MM.1S (cell line): Measurements from ENCODE around the gene TMBIM4.
A peak's percentile ranks its signal among the peaks of the same experiment; 100 is the strongest.

Experiments used
- DNase-seq: peaks from one replicate; pipeline ENCODE4 v3.0.0-alpha.2; 2015
- H2AFZ ChIP-seq: fragments of 300-600 bp; sonication (generic); 2 replicates; pipeline ENCODE4 v1.6.0; 2016; ENCODE audit warnings: antibody characterized with exemption, low read length
- H3F3A ChIP-seq: fragments of 300-600 bp; sonication (generic); 2 replicates; pipeline ENCODE4 v1.6.1; 2016; ENCODE audit warnings: mild to moderate bottlenecking, antibody characterized with exemption, low read length, moderate library complexity, mixed read lengths; ENCODE audit not compliant: insufficient read depth
- H3K27ac ChIP-seq: fragments of 300-600 bp; sonication (generic); 2 replicates; pipeline ENCODE4 v1.5.1; 2016; ENCODE audit warnings: mild to moderate bottlenecking, low read length
- H3K27me3 ChIP-seq: fragments of 300-600 bp; sonication (generic); replicated peaks from 2 replicates; pipeline ENCODE4 v1.6.0; 2016; ENCODE audit warnings: low read length; ENCODE audit not compliant: insufficient read depth
- H3K36me3 ChIP-seq: fragments of 300-600 bp; sonication (generic); replicated peaks from 2 replicates; pipeline ENCODE4 v1.6.1; 2016; ENCODE audit warnings: mild to moderate bottlenecking, low read length, mixed read lengths; ENCODE audit not compliant: insufficient read depth
- H3K4me1 ChIP-seq: fragments of 300-600 bp; sonication (generic); 2 replicates; pipeline ENCODE4 v1.6.1; 2016; ENCODE audit warnings: low read length, mixed read lengths
- H3K4me2 ChIP-seq: fragments of 300-600 bp; sonication (generic); 2 replicates; pipeline ENCODE4 v1.6.0; 2016; ENCODE audit warnings: low read depth, low read length
- H3K4me3 ChIP-seq: fragments of 300-600 bp; sonication (generic); 2 replicates; pipeline ENCODE4 v1.5.1; 2016; ENCODE audit warnings: low read length, mixed read lengths
- H3K79me2 ChIP-seq: fragments of 300-600 bp; sonication (generic); 2 replicates; pipeline ENCODE4 v1.6.1; 2016; ENCODE audit warnings: mixed run types, low read length, mixed read lengths
- H3K9ac ChIP-seq: fragments of 300-600 bp; sonication (generic); 2 replicates; pipeline ENCODE4 v1.6.1; 2016; ENCODE audit warnings: low read length, mixed read lengths
- H3K9me2 ChIP-seq: fragments of 300-600 bp; sonication (generic); replicated peaks from 2 replicates; pipeline ENCODE4 v1.6.1; 2016; ENCODE audit warnings: mild to moderate bottlenecking, low read length, mixed read lengths; ENCODE audit not compliant: insufficient read depth
- H3K9me3 ChIP-seq: fragments of 300-600 bp; sonication (generic); replicated peaks from 2 replicates; pipeline ENCODE4 v1.6.1; 2016; ENCODE audit warnings: mild to moderate bottlenecking, low read length, mixed read lengths; ENCODE audit not compliant: insufficient read depth
- H4K20me1 ChIP-seq: fragments of 300-600 bp; sonication (generic); 2 replicates; pipeline ENCODE4 v1.6.1; 2016; ENCODE audit warnings: mild to moderate bottlenecking, low read length, moderate library complexity, mixed read lengths; ENCODE audit not compliant: insufficient read depth
- EZH2 ChIP-seq: fragments of 300-600 bp; sonication (generic); optimal IDR thresholded peaks from 2 replicates; pipeline ENCODE3; 2017; ENCODE audit warnings: low read depth, mild to moderate bottlenecking, antibody characterized with exemption, low read length, mixed read lengths
- EZH2phosphoT487 ChIP-seq: fragments of 300-600 bp; sonication (generic); IDR thresholded peaks from 2 replicates; pipeline ENCODE4 v1.6.1; 2018; ENCODE audit warnings: antibody characterized with exemption, low read length
- TF ChIP-seq, protein P1 (sequence below): fragments of 300-600 bp; sonication (generic); IDR thresholded peaks from 2 replicates; pipeline ENCODE4 v1.5.1; 2016; ENCODE audit warnings: antibody characterized with exemption, low read length, mixed read lengths

TMBIM4 gene

DNA sequence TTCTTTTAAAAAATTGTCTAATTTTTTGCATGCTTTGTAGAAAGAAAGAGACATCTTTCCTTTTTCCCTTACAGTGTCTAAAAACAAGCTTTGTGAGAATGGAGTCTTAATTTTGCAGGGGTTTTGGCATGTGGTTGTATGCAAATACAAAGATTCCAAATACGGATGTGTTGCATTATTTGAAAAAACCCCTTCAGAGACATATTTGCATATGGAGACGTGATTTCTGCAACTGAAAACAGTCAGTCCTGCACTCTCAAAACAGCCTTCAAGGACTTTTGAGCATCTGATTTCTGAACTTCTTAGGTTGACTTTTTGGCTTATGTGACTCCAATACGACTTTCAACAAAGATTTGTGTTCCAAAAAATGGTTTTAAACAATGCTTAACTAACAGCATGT, 27.0 kb upstream of the TMBIM4 start:
- H3K9ac ChIP-seq: no peak overlapping the region
- no peaks in the 10 kb centered on the region for H3F3A ChIP-seq
- H3K4me3 ChIP-seq: no peak overlapping the region
- peaks cover 18% of the 10 kb centered on the region for H3K4me1 ChIP-seq
- H2AFZ ChIP-seq: no peak overlapping the region
- H3K36me3 ChIP-seq: no peaks in the 10 kb centered on the region
- peak; percentile 89 for DNase-seq
- no peaks in the 10 kb centered on the region for H3K9me3 ChIP-seq
- no peaks in the 10 kb centered on the region for H4K20me1 ChIP-seq
- TF ChIP-seq, protein P1, sequence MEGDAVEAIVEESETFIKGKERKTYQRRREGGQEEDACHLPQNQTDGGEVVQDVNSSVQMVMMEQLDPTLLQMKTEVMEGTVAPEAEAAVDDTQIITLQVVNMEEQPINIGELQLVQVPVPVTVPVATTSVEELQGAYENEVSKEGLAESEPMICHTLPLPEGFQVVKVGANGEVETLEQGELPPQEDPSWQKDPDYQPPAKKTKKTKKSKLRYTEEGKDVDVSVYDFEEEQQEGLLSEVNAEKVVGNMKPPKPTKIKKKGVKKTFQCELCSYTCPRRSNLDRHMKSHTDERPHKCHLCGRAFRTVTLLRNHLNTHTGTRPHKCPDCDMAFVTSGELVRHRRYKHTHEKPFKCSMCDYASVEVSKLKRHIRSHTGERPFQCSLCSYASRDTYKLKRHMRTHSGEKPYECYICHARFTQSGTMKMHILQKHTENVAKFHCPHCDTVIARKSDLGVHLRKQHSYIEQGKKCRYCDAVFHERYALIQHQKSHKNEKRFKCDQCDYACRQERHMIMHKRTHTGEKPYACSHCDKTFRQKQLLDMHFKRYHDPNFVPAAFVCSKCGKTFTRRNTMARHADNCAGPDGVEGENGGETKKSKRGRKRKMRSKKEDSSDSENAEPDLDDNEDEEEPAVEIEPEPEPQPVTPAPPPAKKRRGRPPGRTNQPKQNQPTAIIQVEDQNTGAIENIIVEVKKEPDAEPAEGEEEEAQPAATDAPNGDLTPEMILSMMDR: no peak
- TF ChIP-seq EZH2phosphoT487 (no peak), EZH2 (no peak)
- no peaks in the 10 kb centered on the region for H3K9me2 ChIP-seq
- no peaks in the 10 kb centered on the region for H3K79me2 ChIP-seq
- peak overlapping the region; percentile 30; the same call in 1 of the 2 replicates for H3K4me2 ChIP-seq
- no peaks in the 10 kb centered on the region for H3K27me3 ChIP-seq
- H3K27ac ChIP-seq: peak overlapping the region; percentile 23; the same call in 1 of the 2 replicates

DNA sequence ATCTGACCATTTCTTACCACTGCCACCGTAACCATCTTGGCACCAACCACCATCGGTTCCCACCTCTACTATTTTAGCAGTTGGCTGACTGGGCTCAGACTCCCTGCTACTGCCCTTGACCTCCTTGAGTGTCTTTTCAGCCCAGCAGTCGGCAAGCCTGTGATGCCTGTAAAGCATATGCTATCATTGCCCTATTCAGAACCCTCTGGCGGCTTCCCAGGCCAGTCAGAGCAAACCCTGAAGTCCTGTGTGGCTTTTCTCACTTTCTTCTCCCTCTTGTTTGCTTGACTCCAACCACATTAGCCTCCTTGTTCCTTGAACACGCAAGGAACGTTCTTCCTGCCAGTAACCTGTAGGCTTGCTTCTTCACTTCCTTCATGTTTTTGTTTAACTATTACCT, 25.4 kb upstream of the TMBIM4 start:
- no peak overlapping the region for H3K4me3 ChIP-seq
- no peaks in the 10 kb centered on the region for H3K27me3 ChIP-seq
- no peak overlapping the region for H3K27ac ChIP-seq
- H3K9me3 ChIP-seq: no peaks in the 10 kb centered on the region
- no peaks in the 10 kb centered on the region for H3K9me2 ChIP-seq
- no peak for TF ChIP-seq EZH2phosphoT487
- TF ChIP-seq EZH2: no peak
- TF ChIP-seq, protein P1: no peak
- DNase-seq: no peak
- no peak overlapping the region for H2AFZ ChIP-seq
- no peaks in the 10 kb centered on the region for H3F3A ChIP-seq
- peaks cover 16% of the 10 kb centered on the region for H3K4me1 ChIP-seq
- H4K20me1 ChIP-seq: no peaks in the 10 kb centered on the region
- no peak overlapping the region for H3K9ac ChIP-seq
- no peaks in the 10 kb centered on the region for H3K79me2 ChIP-seq
- no peaks in the 10 kb centered on the region for H3K36me3 ChIP-seq
- no peak overlapping the region for H3K4me2 ChIP-seq

DNA sequence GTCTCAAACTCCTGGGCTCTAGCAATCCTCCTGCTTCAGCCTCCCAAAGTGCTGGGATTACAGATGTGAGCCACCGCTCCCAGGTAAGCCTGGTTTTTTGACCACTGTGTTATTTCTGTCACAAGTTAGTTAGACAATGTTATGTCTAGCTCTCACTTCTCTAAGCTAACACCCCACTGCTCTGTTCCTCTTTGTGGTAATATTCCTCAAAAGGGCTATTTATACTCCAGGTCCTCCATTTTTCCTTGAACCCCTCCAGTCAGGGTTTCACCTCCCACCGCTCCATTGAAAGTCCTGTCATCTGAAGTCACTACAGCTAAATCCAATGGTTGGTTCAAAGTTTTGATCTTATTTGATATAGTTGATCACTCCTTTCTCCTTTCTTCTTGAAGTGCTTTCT, 24.3 kb upstream of the TMBIM4 start:
- no peaks in the 10 kb centered on the region for H3F3A ChIP-seq

More for the DNA sequence above, 24.3 kb upstream of the TMBIM4 start:
- no peaks in the 10 kb centered on the region for H3K79me2 ChIP-seq
- H2AFZ ChIP-seq: no peak overlapping the region
- H3K27me3 ChIP-seq: no peaks in the 10 kb centered on the region
- no peaks in the 10 kb centered on the region for H3K9me2 ChIP-seq
- H4K20me1 ChIP-seq: no peaks in the 10 kb centered on the region
- TF ChIP-seq EZH2phosphoT487: no peak
- TF ChIP-seq, protein P1: no peak
- H3K9ac ChIP-seq: no peak overlapping the region
- H3K4me2 ChIP-seq: no peak overlapping the region
- peaks cover 15% of the 10 kb centered on the region for H3K4me1 ChIP-seq
- no peaks in the 10 kb centered on the region for H3K36me3 ChIP-seq
- no peak overlapping the region for H3K4me3 ChIP-seq
- no peak overlapping the region for H3K27ac ChIP-seq
- no peaks in the 10 kb centered on the region for H3K9me3 ChIP-seq
- no peak for DNase-seq
